Neural progenitor cell (in vitro differentiated cells): ENCODE data around the gene CNTN1.

Source experiments
- EZH2 ChIP-seq: fragments of 200-600 bp; sonication (generic); IDR thresholded peaks from 2 replicates; pipeline ENCODE4 v1.6.1; 2017; ENCODE audit warnings: antibody characterized with exemption, mild to moderate bottlenecking, moderate library complexity
- TF ChIP-seq, protein P1 (sequence below): fragments of 200-600 bp; sonication (generic); IDR thresholded peaks from 2 replicates; pipeline ENCODE4 v1.5.1; 2017; ENCODE audit warnings: antibody characterized with exemption, mild to moderate bottlenecking

GRCh38 chr12:40793471-40793870 is 101.2 kb downstream of the CNTN1 start:
- TF ChIP-seq, protein P1, sequence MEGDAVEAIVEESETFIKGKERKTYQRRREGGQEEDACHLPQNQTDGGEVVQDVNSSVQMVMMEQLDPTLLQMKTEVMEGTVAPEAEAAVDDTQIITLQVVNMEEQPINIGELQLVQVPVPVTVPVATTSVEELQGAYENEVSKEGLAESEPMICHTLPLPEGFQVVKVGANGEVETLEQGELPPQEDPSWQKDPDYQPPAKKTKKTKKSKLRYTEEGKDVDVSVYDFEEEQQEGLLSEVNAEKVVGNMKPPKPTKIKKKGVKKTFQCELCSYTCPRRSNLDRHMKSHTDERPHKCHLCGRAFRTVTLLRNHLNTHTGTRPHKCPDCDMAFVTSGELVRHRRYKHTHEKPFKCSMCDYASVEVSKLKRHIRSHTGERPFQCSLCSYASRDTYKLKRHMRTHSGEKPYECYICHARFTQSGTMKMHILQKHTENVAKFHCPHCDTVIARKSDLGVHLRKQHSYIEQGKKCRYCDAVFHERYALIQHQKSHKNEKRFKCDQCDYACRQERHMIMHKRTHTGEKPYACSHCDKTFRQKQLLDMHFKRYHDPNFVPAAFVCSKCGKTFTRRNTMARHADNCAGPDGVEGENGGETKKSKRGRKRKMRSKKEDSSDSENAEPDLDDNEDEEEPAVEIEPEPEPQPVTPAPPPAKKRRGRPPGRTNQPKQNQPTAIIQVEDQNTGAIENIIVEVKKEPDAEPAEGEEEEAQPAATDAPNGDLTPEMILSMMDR: no peak
- no peak for TF ChIP-seq EZH2
